Retinal pigment epithelial cell (primary cell): ENCODE data around the gene CPLANE2.

Source experiments
- DNase-seq: peaks from one replicate; pipeline ENCODE4 v3.0.0-alpha.2; 2010; ENCODE audit warnings: low read depth
- H3K4me3 ChIP-seq: 2 replicates; pipeline ENCODE4 v1.5.1; 2011; ENCODE audit warnings: mild to moderate bottlenecking, low read length, control low read depth, moderate library complexity
- CTCF ChIP-seq: conservative IDR thresholded peaks from 2 replicates; pipeline ENCODE4 v1.5.1; 2011; ENCODE audit warnings: low read depth, low read length, control low read depth, inconsistent platforms

The CPLANE2 gene

DNA sequence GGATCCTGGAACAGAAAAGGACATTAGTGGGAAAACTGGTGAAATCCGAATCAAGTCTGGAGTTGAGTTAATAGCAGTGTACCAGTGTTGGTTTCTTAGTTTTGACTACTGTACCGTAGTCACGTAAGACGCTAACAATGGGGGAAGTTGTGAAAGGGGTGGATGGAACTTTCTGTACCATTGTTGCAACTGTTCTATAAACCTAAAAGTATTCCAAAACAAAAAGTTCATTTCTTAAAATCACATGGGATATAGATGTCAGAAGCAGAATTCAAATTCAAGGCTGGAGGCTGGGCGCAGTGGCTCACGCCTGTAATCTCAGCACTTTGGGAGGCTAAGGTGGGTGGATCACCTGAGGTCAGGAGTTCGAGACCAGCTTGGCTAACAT lies 41.5 kb downstream of the CPLANE2 start:
- DNase-seq, result no peak
- TF ChIP-seq CTCF, result no peak
- no peak overlapping the region for H3K4me3 ChIP-seq

- no peak overlapping the region for H3K4me3 ChIP-seq
- TF ChIP-seq CTCF, result no peak
- DNase-seq, result no peak
Measured at GRCh38 chr1:16191916-16192546, 45.0 kb downstream of the CPLANE2 start.

GRCh38 chr1:16191309-16191708 lies 45.7 kb downstream of the CPLANE2 start:
- no peak for DNase-seq
- TF ChIP-seq CTCF, result no peak

GRCh38 chr1:16189921-16190621 lies 46.9 kb downstream of the CPLANE2 start:
- no peak overlapping the region for H3K4me3 ChIP-seq
- TF ChIP-seq CTCF, result no peak
- DNase-seq, result no peak

More at GRCh38 chr1:16191309-16191708, 45.7 kb downstream of the CPLANE2 start:
- H3K4me3 ChIP-seq, result no peak overlapping the region

DNA sequence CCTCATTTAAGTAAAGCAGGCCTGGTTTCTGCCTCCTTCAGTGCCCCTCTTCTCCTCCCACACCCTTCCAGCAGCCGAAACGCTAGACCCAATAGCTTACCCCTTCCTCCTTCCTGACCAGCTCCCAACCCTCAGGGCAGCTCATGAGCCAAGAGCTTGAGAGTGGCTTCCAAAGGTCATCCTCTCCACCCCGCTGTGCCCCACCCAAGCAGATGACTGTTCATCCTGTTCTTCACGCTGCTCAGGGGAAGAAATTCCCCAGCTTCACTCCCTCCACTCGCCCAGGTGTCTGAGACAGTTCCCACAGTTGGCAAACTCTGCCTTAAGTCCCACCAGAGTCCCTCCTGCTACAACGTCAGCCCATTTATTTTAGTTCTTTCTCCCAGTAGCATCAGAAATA lies 48.0 kb downstream of the CPLANE2 start:
- TF ChIP-seq CTCF, result no peak

GRCh38 chr1:16187748-16188401 lies 49.1 kb downstream of the CPLANE2 start:
- no peak for DNase-seq
- no peak overlapping the region for H3K4me3 ChIP-seq
- TF ChIP-seq CTCF, result peak; percentile 95

More for the DNA sequence above, 48.0 kb downstream of the CPLANE2 start:
- H3K4me3 ChIP-seq, result no peak overlapping the region
- DNase-seq, result no peak

DNA sequence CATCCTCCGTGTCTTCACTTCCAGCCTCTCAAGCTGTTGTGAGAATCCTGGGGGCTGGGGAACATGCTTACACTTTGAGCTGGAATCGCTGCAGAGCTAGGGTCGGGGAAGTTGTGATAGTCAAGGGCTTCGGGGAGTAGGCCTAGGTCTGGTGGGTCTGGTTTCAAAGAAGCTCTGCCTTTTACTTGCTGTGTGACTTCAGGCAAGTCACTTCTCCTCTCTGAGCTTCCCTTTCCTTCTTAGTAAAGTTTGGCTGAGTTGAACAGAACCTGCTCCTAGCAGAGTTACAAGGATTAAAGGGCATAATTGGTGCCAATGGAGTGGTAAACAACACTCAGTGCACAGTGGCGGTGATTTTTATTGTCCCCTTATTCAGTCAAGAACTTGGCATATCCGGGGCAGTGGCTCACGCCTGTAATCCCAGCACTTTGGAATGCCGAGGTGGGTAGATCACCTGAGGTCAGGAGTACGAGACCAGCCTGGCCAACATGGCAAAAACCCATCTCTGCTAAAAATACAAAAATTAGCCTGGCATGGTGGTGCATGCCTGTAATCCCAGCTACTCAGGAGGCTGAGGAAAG lies 50.2 kb downstream of the CPLANE2 start:
- no peak overlapping the region for H3K4me3 ChIP-seq
- no peak for DNase-seq
- no peak for TF ChIP-seq CTCF
